ENCODE data around the gene BRS3. TPM values are rescaled to one million over a fixed set of nuclear protein-coding genes. Genes with fewer than 3 reads are reported as not detected.

The BRS3 gene
- total RNA-seq, 4 donors from 2014 or later, result not detected

DNA sequence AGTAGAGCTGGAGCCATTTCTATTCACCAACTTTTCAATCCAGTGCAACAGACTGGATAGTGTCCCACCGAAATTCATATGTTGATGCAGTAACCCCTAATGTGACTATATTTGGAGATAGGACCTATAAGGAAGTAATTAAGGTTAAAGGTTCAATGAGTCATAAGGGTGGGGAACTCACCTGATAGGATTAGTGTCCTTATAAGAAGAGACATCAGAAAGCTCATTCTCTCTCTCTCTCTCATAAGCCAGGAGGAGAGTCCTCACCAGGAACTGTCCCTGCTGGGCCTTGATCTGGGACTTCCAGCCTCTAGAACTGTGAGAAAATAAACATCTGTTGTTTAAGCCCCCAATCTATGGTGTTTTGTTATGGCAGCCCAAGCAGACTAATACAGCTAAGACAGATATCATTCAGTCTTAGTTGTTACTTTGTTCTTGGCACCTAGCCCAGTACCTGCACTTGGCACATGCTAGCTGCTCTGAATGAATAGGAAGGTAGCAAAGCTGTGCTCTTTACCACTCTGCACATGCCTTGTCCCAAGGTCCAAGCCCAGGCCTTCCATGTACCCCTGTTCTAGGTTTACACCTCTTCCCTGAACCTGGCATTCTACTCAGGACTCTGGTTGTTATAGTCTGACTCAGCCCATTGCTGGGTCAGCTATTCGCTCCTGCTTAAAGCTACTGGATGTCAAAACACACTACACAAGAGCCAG, 19.2 kb upstream of the BRS3 start:
- no peak for DNase-seq (ENCODE audit: low spot score)
- no peak for ATAC-seq (ENCODE audit: low FRiP score)
- TF ChIP-seq, protein P1, sequence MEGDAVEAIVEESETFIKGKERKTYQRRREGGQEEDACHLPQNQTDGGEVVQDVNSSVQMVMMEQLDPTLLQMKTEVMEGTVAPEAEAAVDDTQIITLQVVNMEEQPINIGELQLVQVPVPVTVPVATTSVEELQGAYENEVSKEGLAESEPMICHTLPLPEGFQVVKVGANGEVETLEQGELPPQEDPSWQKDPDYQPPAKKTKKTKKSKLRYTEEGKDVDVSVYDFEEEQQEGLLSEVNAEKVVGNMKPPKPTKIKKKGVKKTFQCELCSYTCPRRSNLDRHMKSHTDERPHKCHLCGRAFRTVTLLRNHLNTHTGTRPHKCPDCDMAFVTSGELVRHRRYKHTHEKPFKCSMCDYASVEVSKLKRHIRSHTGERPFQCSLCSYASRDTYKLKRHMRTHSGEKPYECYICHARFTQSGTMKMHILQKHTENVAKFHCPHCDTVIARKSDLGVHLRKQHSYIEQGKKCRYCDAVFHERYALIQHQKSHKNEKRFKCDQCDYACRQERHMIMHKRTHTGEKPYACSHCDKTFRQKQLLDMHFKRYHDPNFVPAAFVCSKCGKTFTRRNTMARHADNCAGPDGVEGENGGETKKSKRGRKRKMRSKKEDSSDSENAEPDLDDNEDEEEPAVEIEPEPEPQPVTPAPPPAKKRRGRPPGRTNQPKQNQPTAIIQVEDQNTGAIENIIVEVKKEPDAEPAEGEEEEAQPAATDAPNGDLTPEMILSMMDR (IDR thresholded peaks at IDR 0.05), result no peak

DNA sequence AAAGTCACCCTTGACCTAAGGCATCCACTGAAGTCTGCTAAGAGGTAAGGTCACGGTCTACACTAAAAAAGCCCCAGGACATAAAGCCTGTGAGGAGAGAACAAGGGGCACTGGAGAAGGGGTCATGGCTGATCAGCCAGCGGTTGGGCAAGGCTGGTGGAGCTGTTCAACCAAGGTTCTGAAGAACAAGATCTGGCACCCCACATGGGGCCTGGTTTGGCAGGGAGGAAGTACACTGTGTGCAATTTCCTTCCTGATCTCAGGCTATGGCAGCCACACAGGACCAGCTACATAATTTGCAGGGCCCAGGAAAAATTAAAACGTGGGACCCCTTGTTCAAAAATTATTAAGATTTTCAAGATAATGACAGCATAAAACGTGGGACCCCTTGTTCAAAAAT, 14.1 kb upstream of the BRS3 start:
- TF ChIP-seq, protein P1 (IDR thresholded peaks at IDR 0.05), result no peak
- ATAC-seq (ENCODE audit: low FRiP score), result no peak
- no peak for DNase-seq (ENCODE audit: low spot score)

DNA sequence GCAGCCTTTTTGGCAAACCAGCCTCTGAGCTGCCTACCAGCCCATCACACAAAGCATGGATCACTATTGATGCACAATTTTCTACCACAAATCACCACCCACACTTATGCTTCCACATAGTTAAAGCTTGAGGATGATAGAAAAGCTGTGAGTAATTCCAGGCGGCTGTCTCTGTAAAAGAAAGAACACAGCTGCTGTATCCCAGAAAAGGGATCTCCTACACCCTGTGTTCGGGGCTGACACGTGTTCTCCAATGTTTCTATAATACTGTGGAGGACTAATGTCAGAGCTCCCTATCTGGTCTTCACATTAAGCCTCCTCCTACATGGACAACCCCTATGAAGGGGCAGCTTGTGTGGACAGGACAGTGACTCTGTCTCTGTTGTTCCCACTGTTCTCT, 12.5 kb upstream of the BRS3 start:
- TF ChIP-seq, protein P1 (IDR thresholded peaks at IDR 0.05), result no peak
- DNase-seq (ENCODE audit: low spot score), result no peak
- no peak for ATAC-seq (ENCODE audit: low FRiP score)

DNA sequence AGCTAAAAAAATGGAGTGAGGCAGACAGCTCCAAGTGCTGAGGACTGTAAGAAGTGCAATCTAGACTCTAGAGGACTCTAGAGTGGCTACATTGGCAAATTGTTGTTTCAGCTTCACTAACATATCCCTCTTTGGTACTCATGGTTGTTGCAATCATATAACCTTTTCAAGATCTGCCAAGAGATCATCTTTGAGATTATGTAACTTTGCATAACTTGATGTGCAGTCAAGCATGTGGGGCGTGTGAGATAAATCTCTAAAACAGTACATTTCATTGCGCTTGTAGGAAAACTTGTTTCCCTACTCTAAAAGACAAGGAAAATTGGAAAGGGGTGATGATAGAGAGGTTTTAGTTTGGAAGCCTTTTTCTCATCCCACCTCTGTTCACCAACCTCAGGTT, 11.2 kb upstream of the BRS3 start:
- DNase-seq (ENCODE audit: low spot score), result no peak
- ATAC-seq (ENCODE audit: low FRiP score), result no peak
- TF ChIP-seq, protein P1 (IDR thresholded peaks at IDR 0.05), result no peak

DNA sequence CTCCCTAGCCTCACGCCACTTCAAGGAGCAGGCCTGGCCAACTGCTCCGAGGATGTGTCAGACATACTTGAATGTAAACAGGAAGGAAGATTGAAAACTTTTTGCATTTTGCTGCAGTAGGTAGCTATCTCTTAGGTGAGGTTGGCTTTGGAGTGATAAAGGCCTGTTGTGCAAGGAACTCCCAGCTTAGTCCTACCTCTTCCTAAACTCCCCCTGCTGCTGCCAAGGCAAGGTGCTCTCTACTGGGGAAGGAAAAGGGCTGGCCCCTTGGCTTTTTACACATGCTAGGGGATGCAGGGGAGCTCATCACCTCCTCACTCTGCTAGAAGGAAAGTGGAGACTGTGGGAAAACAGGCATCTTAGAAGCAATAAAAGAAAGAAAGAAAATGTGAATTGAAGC, 10.7 kb upstream of the BRS3 start:
- no peak for DNase-seq (ENCODE audit: low spot score)
- ATAC-seq (ENCODE audit: low FRiP score), result no peak
- TF ChIP-seq, protein P1 (IDR thresholded peaks at IDR 0.05), result no peak

DNA sequence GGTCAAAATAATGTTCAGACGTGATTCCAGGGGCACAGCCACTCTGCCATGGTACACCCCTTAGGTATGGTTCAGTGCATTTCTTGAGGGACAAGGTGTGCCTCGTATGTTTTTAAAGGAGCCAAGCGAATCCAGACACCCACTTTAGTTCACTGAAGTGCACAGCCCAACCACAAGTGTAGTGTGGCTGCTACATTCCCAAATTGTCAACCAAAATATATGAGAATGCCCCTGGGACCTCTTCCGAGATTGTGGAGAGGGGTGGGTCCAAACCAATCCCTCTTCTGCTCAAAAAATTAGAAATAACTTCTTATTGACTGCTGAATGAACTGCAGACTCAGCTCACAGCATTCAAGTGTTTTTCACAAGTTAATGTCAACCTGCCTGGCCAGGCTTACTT, 7.4 kb upstream of the BRS3 start:
- TF ChIP-seq, protein P1 (IDR thresholded peaks at IDR 0.05), result no peak
- DNase-seq (ENCODE audit: low spot score) (no peak), ATAC-seq (ENCODE audit: low FRiP score) (no peak)

DNA sequence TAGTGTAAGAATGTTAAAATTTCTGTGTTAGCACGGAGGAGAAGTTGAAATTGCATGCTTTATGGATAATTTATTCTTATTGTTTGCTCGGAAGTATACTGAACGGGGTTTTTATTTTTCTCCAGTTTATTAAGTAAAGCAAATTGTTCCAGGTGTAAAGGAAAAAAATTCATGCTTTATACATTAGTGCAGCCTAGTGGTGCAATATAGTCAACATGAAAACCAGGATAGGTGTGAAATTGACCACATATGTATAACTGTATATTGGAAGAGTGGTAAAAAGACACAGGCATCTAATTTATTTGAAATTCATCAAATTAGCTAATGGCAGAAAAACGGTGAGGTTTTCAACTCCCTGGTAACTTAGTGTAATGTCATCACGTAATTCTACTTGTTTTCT, 959 bp downstream of the BRS3 start:
- ATAC-seq (ENCODE audit: low FRiP score), result no peak
- DNase-seq (ENCODE audit: low spot score), result no peak
- TF ChIP-seq, protein P1 (IDR thresholded peaks at IDR 0.05), result no peak

Data from omental fat pad (tissue), 4 donors.